ENCODE measurements around the gene SPTA1.

Gene SPTA1

DNA sequence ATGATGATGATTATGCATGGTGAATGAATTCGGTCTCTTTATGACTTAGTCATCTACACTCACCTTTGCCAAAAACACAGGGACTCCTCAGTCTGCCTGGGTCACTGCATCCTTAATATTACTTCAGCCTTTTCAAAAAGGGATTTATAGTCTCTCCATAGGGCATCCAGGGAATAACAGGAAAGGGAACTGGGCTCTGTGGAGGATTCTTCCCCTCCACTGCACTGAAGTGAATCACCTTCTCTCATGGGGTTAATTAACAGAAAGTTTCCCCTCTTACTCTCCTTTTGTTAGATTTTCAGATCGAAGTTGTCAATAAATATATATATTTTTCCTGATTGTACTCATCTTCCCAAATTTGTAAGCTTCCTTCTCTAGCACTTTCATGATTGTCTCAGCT, 34.1 kb upstream of the SPTA1 start, which contains the start of gene OR6K3:
TSS of gene OR6K3 (minus strand) at position 101 of the 400 bp plus-strand sequence. CDS start 2,605 bp downstream, outside the sequence.
- TF ChIP-seq, protein P1, sequence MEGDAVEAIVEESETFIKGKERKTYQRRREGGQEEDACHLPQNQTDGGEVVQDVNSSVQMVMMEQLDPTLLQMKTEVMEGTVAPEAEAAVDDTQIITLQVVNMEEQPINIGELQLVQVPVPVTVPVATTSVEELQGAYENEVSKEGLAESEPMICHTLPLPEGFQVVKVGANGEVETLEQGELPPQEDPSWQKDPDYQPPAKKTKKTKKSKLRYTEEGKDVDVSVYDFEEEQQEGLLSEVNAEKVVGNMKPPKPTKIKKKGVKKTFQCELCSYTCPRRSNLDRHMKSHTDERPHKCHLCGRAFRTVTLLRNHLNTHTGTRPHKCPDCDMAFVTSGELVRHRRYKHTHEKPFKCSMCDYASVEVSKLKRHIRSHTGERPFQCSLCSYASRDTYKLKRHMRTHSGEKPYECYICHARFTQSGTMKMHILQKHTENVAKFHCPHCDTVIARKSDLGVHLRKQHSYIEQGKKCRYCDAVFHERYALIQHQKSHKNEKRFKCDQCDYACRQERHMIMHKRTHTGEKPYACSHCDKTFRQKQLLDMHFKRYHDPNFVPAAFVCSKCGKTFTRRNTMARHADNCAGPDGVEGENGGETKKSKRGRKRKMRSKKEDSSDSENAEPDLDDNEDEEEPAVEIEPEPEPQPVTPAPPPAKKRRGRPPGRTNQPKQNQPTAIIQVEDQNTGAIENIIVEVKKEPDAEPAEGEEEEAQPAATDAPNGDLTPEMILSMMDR (conservative IDR thresholded peaks at IDR 0.05) = no peak
- no peak within 1 kb of the TSS for H3K27ac ChIP-seq

DNA sequence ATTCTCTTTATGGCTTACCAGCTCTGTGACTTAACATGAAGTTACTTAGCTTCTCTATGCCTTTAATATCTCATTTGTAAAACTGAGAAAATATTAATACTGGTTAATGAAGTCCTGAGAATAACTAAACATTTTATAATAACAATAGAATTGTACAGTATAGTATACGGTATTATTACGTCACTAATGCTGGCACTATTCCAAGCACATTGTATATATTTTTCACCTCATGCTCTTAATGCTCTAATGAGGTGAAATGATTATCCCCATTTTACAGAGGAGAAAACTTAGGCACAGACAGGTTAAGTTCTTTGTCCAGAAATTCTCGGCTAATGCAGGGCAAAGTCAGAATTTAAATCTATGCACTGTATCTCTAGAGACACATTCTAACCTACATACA, 33.1 kb upstream of the SPTA1 start:
- H3K27ac ChIP-seq = no peak overlapping the region
- TF ChIP-seq, protein P1 (conservative IDR thresholded peaks at IDR 0.05) = no peak

DNA sequence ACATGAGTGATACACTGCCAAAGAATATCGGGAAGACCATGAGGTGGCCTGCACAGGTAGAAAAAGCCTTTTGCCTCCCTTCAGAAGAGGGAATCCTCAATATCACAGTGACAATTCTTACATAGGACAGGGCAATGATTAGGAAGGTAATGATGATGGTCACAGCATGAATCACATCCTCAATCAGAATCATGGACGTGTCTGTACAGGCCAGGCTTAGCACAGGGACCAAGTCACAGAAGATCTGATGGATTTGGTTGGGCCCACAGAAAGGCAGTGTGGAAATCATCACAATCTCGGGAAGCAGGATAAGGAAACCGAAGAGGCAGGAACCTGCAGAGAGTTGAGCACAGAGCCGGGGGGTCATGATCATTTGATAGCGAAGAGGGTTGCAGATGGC, 30.8 kb upstream of the SPTA1 start:
- no peak overlapping the region for H3K27ac ChIP-seq
- TF ChIP-seq, protein P1 (conservative IDR thresholded peaks at IDR 0.05) = no peak

DNA sequence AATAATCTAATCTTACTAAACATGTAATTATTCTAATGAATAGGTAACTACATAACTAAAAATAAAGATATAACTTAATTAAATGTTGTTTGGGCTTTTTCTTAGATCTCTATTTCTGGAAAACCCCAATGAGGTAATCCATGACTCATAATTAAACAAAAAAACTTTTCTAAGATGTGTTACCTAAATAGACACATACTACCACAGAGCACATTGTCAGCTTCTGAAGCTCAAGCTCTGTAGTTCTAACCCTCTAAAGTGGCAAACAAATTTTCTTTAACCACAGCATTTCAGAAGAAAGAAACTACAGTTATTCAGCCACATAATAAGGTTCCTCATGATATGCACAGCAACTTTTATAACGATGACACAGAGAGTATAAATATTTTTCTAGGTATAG, 29.8 kb upstream of the SPTA1 start:
- TF ChIP-seq, protein P1 (conservative IDR thresholded peaks at IDR 0.05) = no peak
- no peak overlapping the region for H3K27ac ChIP-seq

DNA sequence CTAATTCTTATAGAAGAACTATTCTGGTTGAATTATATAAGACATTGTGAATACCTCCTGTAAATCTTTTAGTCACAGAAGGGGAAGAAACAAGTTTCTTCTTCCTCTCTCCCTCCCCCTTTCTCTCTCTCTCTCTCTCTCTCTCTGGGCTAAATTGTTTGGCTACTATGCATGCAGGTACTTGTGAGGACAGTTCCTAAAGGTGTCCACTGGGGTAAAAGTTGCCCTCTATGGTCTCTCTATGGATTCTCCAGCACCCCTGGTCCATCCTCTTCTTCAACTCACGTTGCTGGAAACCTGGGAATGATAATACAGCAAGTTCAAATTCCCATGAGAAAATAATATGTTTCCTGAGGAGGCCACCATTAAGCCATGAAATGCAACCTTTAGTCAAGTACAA, 28.2 kb upstream of the SPTA1 start:
- H3K27ac ChIP-seq = no peak overlapping the region
- TF ChIP-seq, protein P1 (conservative IDR thresholded peaks at IDR 0.05) = no peak

DNA sequence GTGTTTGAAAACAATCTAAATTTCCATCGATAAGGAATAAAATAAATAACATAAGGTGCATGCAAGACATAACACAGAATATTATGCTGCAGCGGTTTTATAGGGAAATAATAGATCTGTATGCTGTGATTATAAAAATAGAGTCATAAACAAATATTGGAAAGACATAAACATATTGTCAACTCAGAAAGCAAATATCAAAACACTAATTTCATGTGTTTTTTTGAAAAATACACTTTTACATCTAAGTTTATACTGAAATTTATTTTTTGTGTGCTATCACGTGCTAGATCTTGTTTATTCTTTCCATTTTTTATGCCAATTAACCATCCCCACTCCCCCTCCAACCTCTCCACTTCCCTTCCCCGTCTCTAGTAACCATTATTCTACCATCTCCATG, 24.6 kb upstream of the SPTA1 start:
- TF ChIP-seq, protein P1 (conservative IDR thresholded peaks at IDR 0.05) = no peak
- no peak overlapping the region for H3K27ac ChIP-seq

DNA sequence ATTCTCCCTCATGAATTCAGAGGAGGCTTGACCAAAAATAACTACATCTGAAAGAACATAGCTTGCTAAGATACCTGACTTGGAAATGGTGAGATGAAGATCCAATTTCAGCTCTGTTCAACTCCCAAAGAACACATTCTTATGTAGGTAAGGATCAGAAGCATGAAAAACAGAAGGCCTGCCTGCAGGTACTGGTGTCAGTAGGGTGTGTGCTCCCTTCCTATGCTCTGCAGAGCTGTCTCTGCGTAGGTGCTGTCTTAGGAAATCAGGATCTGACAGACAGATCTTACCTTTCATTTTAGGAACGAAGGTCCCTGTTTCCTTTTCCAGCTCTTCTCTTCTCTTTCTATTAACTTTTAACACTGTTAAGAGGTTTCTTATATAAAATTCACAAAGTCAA, 19.6 kb upstream of the SPTA1 start:
- no peak overlapping the region for H3K27ac ChIP-seq
- TF ChIP-seq, protein P1 (conservative IDR thresholded peaks at IDR 0.05) = no peak

DNA sequence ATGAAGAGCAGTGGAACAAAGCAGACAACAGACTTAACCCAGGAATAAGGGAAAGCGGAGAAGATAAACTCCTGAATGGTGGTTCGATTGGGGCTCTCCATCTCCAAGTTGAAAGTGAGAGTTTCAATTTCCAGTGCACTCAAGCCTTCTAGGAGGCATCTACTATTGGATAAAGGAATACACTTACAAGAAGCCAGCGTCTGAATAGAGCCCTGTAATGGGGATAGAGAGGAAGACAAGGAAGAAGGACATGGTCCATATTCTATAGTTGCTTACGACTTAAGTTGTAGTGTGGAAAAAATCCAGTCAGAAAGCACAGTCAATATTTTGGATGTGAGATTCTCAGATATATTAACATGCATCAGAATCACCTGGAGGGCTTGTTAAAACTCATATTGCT, 14.0 kb upstream of the SPTA1 start, which contains the start of gene OR6K2:
TSS of gene OR6K2 (minus strand) at position 101 of the 400 bp plus-strand sequence. CDS start at position 101, 0 bp downstream.
- no peak within 1 kb of the TSS for H3K27ac ChIP-seq
- TF ChIP-seq, protein P1 (conservative IDR thresholded peaks at IDR 0.05) = no peak

Data from VCaP (cell line).